GM21737 (cell line): Measurements from ENCODE around the gene UBE2J1.
"Not testable (repeated sequence)": the region's sequence is repeated elsewhere in the genome, so short reads cannot be mapped to it uniquely, and the experiment has no call there.

Source experiments
- ATAC-seq: cut with Tn5 transposase; IDR thresholded peaks from one replicate; pipeline ENCODE4 v1.9.1; 2021; ENCODE audit warnings: mild to moderate bottlenecking, moderate library complexity; ENCODE audit not compliant: unreplicated experiment

The UBE2J1 gene

GRCh38 chr6:89352278-89353117 lies at the start of gene UBE2J1:
Gene UBE2J1 (minus strand): TSS chr6:89352722. CDS start chr6:89352569, 153 bp downstream.
- peak; percentile 35 for ATAC-seq

GRCh38 chr6:89400912-89401399 lies 48.4 kb upstream of the UBE2J1 start:
- no peak for ATAC-seq

GRCh38 chr6:89400050-89400449 lies 47.5 kb upstream of the UBE2J1 start:
- no peak for ATAC-seq

GRCh38 chr6:89398762-89399525 lies 46.4 kb upstream of the UBE2J1 start:
- no peak for ATAC-seq

- ATAC-seq = not testable (repeated sequence)
These were observed 45.4 kb upstream of the UBE2J1 start for GRCh38 chr6:89397884-89398283.

GRCh38 chr6:89393659-89394058 lies 41.1 kb upstream of the UBE2J1 start:
- no peak for ATAC-seq

- no peak for ATAC-seq
These were observed 40.3 kb upstream of the UBE2J1 start for GRCh38 chr6:89392823-89393222.

- ATAC-seq = no peak
These were observed 36.3 kb upstream of the UBE2J1 start for GRCh38 chr6:89388846-89389245.

- ATAC-seq = peak; percentile 97
These were observed 35.1 kb upstream of the UBE2J1 start for GRCh38 chr6:89387516-89388201.

- ATAC-seq = peak; percentile 19
These were observed 34.5 kb upstream of the UBE2J1 start for GRCh38 chr6:89386917-89387491.

GRCh38 chr6:89385846-89386245 lies 33.3 kb upstream of the UBE2J1 start:
- ATAC-seq = no peak

GRCh38 chr6:89385156-89385667 lies 32.7 kb upstream of the UBE2J1 start:
- no peak for ATAC-seq

GRCh38 chr6:89381031-89381430 lies 28.5 kb upstream of the UBE2J1 start:
- no peak for ATAC-seq

- ATAC-seq = no peak
These were observed 26.8 kb upstream of the UBE2J1 start for GRCh38 chr6:89379281-89379680.

GRCh38 chr6:89378628-89379027 lies 26.1 kb upstream of the UBE2J1 start:
- ATAC-seq = no peak

GRCh38 chr6:89375427-89376267 lies 23.1 kb upstream of the UBE2J1 start:
- peak; percentile 58 for ATAC-seq

- peak; percentile 55 for ATAC-seq
These were observed 20.0 kb upstream of the UBE2J1 start for GRCh38 chr6:89372506-89372901.

- ATAC-seq = peak; percentile 70
These were observed 19.5 kb upstream of the UBE2J1 start for GRCh38 chr6:89371849-89372505.

GRCh38 chr6:89368999-89369398 lies 16.5 kb upstream of the UBE2J1 start:
- ATAC-seq = no peak
